Neuronal stem cell (in vitro differentiated cells): ENCODE data around the gene AP1G2.
"Not testable (repeated sequence)": the region's sequence is repeated elsewhere in the genome, so short reads cannot be mapped to it uniquely, and the experiment has no call there.

ENCODE experiments used
- DNase-seq: peaks from one replicate; pipeline ENCODE4 v3.0.0-alpha.2; 2013; ENCODE audit warnings: low spot score
- H2AFZ ChIP-seq: one replicate; pipeline ENCODE4 v1.6.1; 2013; ENCODE audit warnings: mild to moderate bottlenecking, low read length, inconsistent platforms
- H2AK5ac ChIP-seq: 2 replicates; pipeline ENCODE4 v1.6.1; 2013; ENCODE audit warnings: low read depth, mild to moderate bottlenecking, inconsistent platforms, low read length, moderate library complexity, mixed read lengths
- H2BK120ac ChIP-seq: 2 replicates; pipeline ENCODE4 v1.6.1; 2013; ENCODE audit warnings: low read depth, mild to moderate bottlenecking, inconsistent platforms, low read length, moderate library complexity, mixed read lengths
- H2BK12ac ChIP-seq: one replicate; pipeline ENCODE4 v1.6.1; 2013; ENCODE audit warnings: low read length, inconsistent platforms
- H2BK15ac ChIP-seq: 2 replicates; pipeline ENCODE4 v1.6.1; 2013; ENCODE audit warnings: mild to moderate bottlenecking, low read length, inconsistent platforms, mixed read lengths
- H2BK5ac ChIP-seq: one replicate; pipeline ENCODE4 v1.6.1; 2013; ENCODE audit warnings: inconsistent platforms, mild to moderate bottlenecking, low read length, moderate library complexity
- H3K14ac ChIP-seq: one replicate; pipeline ENCODE4 v1.6.1; 2013; ENCODE audit warnings: low read length, inconsistent platforms
- H3K18ac ChIP-seq: 2 replicates; pipeline ENCODE4 v1.6.1; 2013; ENCODE audit warnings: low read length, inconsistent platforms
- H3K23ac ChIP-seq: 2 replicates; pipeline ENCODE4 v1.6.1; 2013; ENCODE audit warnings: low read depth, mild to moderate bottlenecking, mixed read lengths, low read length, inconsistent platforms; ENCODE audit not compliant: poor library complexity
- H3K27ac ChIP-seq: replicated peaks from 3 replicates; pipeline ENCODE4 v1.5.1; 2013; ENCODE audit warnings: low read length, inconsistent platforms
- H3K27me3 ChIP-seq, 3 experiments: 2 replicates each; pipeline ENCODE4 v1.6.1; 2013; ENCODE audit warnings: low read length in 3 of 3, mild to moderate bottlenecking in 2 of 3, inconsistent platforms in 1 of 3, low read depth in 1 of 3, mixed read lengths in 1 of 3, moderate library complexity in 1 of 3; ENCODE audit not compliant: control insufficient read depth in 3 of 3, insufficient read depth in 3 of 3
- H3K36me3 ChIP-seq, 2 donors: replicated peaks in 1 of 2; 2 replicates each; pipeline ENCODE4 v1.6.1; 2013; ENCODE audit warnings: low read length in 2 of 2; ENCODE audit not compliant: control insufficient read depth in 2 of 2, insufficient read depth in 2 of 2
- H3K4ac ChIP-seq: 2 replicates; pipeline ENCODE4 v1.6.1; 2013; ENCODE audit warnings: inconsistent platforms, mild to moderate bottlenecking, low read length, moderate library complexity
- H3K4me1 ChIP-seq, 2 donors: 1 replicate in 1 of 2; 2 replicates in 1 of 2; pipeline ENCODE4 v1.6.1; 2013; ENCODE audit warnings: low read length in 2 of 2, low read depth in 1 of 2; ENCODE audit not compliant: control insufficient read depth in 2 of 2, insufficient read depth in 1 of 2
- H3K4me2 ChIP-seq: one replicate; pipeline ENCODE4 v1.6.1; 2013; ENCODE audit warnings: mild to moderate bottlenecking, low read length, inconsistent platforms; ENCODE audit not compliant: insufficient read depth, poor library complexity, severe bottlenecking
- H3K4me3 ChIP-seq, 2 donors: 2 replicates each; pipeline ENCODE4 v1.5.1; 2013; ENCODE audit warnings: low read length in 2 of 2, mild to moderate bottlenecking in 2 of 2, inconsistent platforms in 1 of 2, moderate library complexity in 1 of 2
- H3K79me1 ChIP-seq: one replicate; pipeline ENCODE4 v1.6.1; 2013; ENCODE audit warnings: low read depth, mild to moderate bottlenecking, inconsistent platforms, low read length, moderate library complexity
- H3K9ac ChIP-seq: one replicate; pipeline ENCODE4 v1.6.1; 2013; ENCODE audit warnings: mild to moderate bottlenecking, low read depth, low read length, inconsistent platforms; ENCODE audit not compliant: poor library complexity
- H3K9me3 ChIP-seq, 2 donors: replicated peaks in 1 of 2; 2 replicates each; pipeline versions ENCODE3 to v1.6.1; 2013; ENCODE audit warnings: low read length in 2 of 2, mild to moderate bottlenecking in 2 of 2, inconsistent platforms in 1 of 2, low read depth in 1 of 2, mixed read lengths in 1 of 2, moderate library complexity in 1 of 2; ENCODE audit not compliant: control insufficient read depth in 2 of 2, insufficient read depth in 1 of 2
- H4K8ac ChIP-seq: one replicate; pipeline ENCODE4 v1.6.1; 2013; ENCODE audit warnings: low read depth, mild to moderate bottlenecking, inconsistent platforms, low read length, moderate library complexity
- H4K91ac ChIP-seq: one replicate; pipeline ENCODE4 v1.6.1; 2013; ENCODE audit warnings: low read length, low read depth, mild to moderate bottlenecking, inconsistent platforms; ENCODE audit not compliant: poor library complexity
- WGBS, 2 donors: extraction: QIAGEN DNeasy Blood & Tissue Kit; methylation state at CpG; one replicate each; pipeline ENCODE4 v1.1.7; 2013; ENCODE audit warnings: missing lambda C conversion rate in 2 of 2, mixed read lengths in 1 of 2; ENCODE audit not compliant: insufficient read length in 2 of 2, insufficient replicate concordance in 1 of 2; ENCODE audit errors: extremely low coverage in 2 of 2; 5-methylcytosine and 5-hydroxymethylcytosine counted together

AP1G2 gene

GRCh38 chr14:23610090-23610814, 42.7 kb upstream of the AP1G2 start:
- Histone ChIP-seq H3K9ac (no peak overlapping the region), H2BK120ac (no peak overlapping the region), H2AK5ac (no peak overlapping the region), H3K4me1 (no peaks in the 10 kb centered on the region), H2BK5ac (no peak overlapping the region), H3K14ac (no peak overlapping the region), H3K4ac (no peak overlapping the region), H3K9me3 (peaks cover 0 to 2% of the 10 kb centered on the region in 2 donors), H4K91ac (no peak overlapping the region), H3K36me3 (no peaks in the 10 kb centered on the region), H3K4me3 (no peak overlapping the region), H4K8ac (no peak overlapping the region), H3K27me3 (peaks cover 0 to 17% (median 0%) of the 10 kb centered on the region in 3 experiments), H3K18ac (no peak overlapping the region), H3K27ac (no peak overlapping the region), H3K4me2 (no peak overlapping the region), H2BK12ac (no peak overlapping the region), H2AFZ (no peak overlapping the region), H3K23ac (no peak overlapping the region), H2BK15ac (no peak overlapping the region), H3K79me1 (no peaks in the 10 kb centered on the region)
- no CpG with 5 or more reads among the region's 2 CpGs for WGBS, 2 donors
- no peak for DNase-seq

- H3K4me1 ChIP-seq, H3K4ac ChIP-seq, H2AK5ac ChIP-seq, H3K79me1 ChIP-seq, H4K8ac ChIP-seq, H3K9me3 ChIP-seq, H3K18ac ChIP-seq, H2AFZ ChIP-seq, H2BK120ac ChIP-seq, H2BK5ac ChIP-seq, H3K4me2 ChIP-seq, H3K23ac ChIP-seq, H3K14ac ChIP-seq, H3K4me3 ChIP-seq, H3K36me3 ChIP-seq, H2BK12ac ChIP-seq, DNase-seq, H3K27ac ChIP-seq, H4K91ac ChIP-seq, H2BK15ac ChIP-seq, H3K9ac ChIP-seq: not testable (repeated sequence)
- peaks cover 0 to 17% (median 0%) of the 10 kb centered on the region in 3 experiments for H3K27me3 ChIP-seq
- no CpG with 5 or more reads among the region's 7 CpGs for WGBS, 2 donors
Measured at GRCh38 chr14:23609411-23610089, 42.0 kb upstream of the AP1G2 start.

- Histone ChIP-seq H3K23ac (no peak overlapping the region), H3K4me1 (no peaks in the 10 kb centered on the region), H3K9me3 (peaks cover 0 to 2% of the 10 kb centered on the region in 2 donors), H2BK15ac (no peak overlapping the region), H3K9ac (no peak overlapping the region), H3K18ac (no peak overlapping the region), H2AK5ac (no peak overlapping the region), H4K8ac (no peak overlapping the region), H3K27me3 (peaks cover 0 to 17% (median 0%) of the 10 kb centered on the region in 3 experiments), H3K79me1 (no peaks in the 10 kb centered on the region), H2AFZ (no peak overlapping the region), H4K91ac (no peak overlapping the region), H3K4ac (no peak overlapping the region), H2BK12ac (no peak overlapping the region), H3K36me3 (no peaks in the 10 kb centered on the region), H3K27ac (no peak overlapping the region), H3K4me2 (no peak overlapping the region), H2BK5ac (no peak overlapping the region), H3K14ac (no peak overlapping the region), H3K4me3 (no peak overlapping the region), H2BK120ac (no peak overlapping the region)
- DNase-seq = no peak
- no CpG with 5 or more reads among the region's 3 CpGs for WGBS, 2 donors
Measured at GRCh38 chr14:23609001-23609400, 41.4 kb upstream of the AP1G2 start.

GRCh38 chr14:23608454-23608853, 40.9 kb upstream of the AP1G2 start:
- H3K36me3 ChIP-seq = no peaks in the 10 kb centered on the region
- no peak overlapping the region for H3K23ac ChIP-seq
- H3K27ac ChIP-seq = no peak overlapping the region
- no peak overlapping the region for H2BK120ac ChIP-seq
- no peak overlapping the region for H4K91ac ChIP-seq
- no peak overlapping the region for H2AK5ac ChIP-seq
- no peak overlapping the region for H3K9ac ChIP-seq
- H2BK5ac ChIP-seq = no peak overlapping the region
- H3K4me3 ChIP-seq = no peak overlapping the region
- no peak overlapping the region for H2AFZ ChIP-seq
- H3K18ac ChIP-seq = no peak overlapping the region
- H2BK12ac ChIP-seq = no peak overlapping the region
- no peaks in the 10 kb centered on the region for H3K79me1 ChIP-seq
- H3K14ac ChIP-seq = no peak overlapping the region
- H4K8ac ChIP-seq = no peak overlapping the region
- H3K4me1 ChIP-seq = no peaks in the 10 kb centered on the region
- H3K4ac ChIP-seq = no peak overlapping the region
- H2BK15ac ChIP-seq = no peak overlapping the region
- no peak for DNase-seq
- H3K4me2 ChIP-seq = no peak overlapping the region
- H3K9me3 ChIP-seq = peaks cover 0 to 2% of the 10 kb centered on the region in 2 donors
- peaks cover 0 to 14% (median 0%) of the 10 kb centered on the region in 3 experiments for H3K27me3 ChIP-seq
- WGBS, 2 donors = no CpG with 5 or more reads among the region's 1 CpG
